ENCODE data around the gene KCND2.
"Not testable (repeated sequence)": the region's sequence is repeated elsewhere in the genome, so short reads cannot be mapped to it uniquely, and the experiment has no call there.

KCND2 gene

DNA sequence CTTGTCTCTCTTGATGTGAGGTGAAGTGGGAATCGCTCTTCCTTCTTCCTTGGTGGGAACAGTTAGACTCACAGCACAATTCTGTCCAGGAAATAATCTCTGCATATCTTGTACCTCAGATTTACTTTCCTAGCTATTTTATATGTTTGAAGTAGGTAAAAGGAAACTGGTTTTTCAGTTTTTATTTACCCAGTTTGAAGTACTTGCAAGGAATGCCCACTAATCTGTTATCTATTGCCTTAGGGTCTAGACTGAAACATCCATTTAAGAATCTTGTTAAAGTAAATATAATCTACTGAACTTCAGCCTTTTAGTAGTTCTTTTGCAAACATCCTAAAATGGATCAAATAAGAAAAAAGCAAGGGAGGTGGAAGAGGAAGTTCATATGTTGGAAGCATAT lies 229.8 kb downstream of the KCND2 start:
- no peak for DNase-seq

DNA sequence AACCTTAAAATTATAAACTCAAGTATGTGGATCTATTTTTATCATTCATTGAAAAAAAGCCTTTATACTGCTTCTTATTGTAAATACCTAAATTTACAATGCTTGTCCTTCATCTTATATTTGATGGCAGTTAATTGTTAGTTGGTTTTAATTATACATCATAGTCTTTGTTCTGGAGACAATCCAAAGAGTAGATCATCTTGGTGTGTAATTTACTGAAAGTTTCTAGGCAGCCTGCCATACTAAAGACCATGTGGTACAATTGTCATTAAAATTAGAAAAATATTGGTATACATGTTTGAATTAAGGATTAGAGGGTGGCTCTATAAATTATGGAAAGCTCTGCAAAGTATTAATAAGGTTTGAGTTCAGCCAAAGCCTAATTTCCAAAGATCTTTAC lies 231.4 kb downstream of the KCND2 start:
- no peak for DNase-seq

DNA sequence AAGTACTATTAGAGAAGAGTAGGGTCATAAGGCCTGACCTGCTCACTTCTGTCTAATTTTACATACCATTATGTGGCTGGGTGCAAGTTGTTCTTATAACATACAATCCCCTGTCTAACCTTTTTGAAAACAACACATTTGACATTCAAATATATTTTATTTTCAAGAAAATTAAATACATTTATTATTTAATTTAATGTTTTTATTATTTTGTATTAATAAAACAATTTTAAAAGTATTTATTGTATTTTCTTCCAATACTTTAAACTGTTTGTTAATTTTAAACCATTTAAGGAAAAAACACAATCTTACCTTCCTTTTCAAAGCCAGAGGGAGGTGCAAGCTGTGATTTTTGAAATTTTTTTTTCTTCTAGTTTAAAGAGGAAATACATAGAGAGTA lies 232.8 kb downstream of the KCND2 start:
- no peak for DNase-seq

DNA sequence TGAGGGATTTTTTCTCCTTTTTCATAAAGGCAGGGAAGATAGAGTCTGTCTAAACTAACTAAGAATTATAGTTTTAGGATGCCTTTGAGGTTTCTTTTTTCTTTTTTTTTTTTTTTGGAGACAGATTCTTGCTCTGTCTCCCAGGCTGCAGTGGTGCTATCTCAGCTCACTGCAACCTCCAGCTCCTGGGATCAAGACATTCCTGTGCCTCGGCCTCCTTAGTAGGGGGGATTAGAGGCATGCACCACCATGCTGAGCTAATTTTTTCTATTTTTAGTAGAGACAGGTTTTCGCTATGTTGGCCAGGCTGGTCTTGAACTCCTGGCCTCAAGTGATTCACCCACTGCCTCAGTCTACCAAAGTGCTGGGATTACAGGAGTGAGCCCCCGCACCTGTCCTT lies 239.7 kb downstream of the KCND2 start:
- no peak for DNase-seq

DNA sequence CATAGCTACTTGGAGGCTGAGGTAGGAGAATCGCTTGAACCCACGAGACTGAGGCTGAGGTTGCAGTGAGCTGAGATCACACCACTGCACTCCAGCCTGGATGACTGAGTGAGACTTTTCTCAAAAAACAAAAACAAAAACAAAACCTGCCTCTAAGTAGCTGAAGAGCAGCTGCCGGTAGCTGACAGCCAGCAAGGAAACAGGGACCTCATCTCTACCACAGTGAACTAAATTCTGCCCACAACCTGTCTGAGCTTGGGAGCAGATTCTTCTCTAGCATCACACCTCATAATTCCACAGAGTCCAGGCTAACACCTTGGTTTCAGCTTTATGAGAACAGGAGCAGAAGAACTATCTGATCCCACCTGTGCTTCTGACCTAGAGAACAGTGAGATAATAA lies 246.2 kb downstream of the KCND2 start:
- no peak for DNase-seq

DNA sequence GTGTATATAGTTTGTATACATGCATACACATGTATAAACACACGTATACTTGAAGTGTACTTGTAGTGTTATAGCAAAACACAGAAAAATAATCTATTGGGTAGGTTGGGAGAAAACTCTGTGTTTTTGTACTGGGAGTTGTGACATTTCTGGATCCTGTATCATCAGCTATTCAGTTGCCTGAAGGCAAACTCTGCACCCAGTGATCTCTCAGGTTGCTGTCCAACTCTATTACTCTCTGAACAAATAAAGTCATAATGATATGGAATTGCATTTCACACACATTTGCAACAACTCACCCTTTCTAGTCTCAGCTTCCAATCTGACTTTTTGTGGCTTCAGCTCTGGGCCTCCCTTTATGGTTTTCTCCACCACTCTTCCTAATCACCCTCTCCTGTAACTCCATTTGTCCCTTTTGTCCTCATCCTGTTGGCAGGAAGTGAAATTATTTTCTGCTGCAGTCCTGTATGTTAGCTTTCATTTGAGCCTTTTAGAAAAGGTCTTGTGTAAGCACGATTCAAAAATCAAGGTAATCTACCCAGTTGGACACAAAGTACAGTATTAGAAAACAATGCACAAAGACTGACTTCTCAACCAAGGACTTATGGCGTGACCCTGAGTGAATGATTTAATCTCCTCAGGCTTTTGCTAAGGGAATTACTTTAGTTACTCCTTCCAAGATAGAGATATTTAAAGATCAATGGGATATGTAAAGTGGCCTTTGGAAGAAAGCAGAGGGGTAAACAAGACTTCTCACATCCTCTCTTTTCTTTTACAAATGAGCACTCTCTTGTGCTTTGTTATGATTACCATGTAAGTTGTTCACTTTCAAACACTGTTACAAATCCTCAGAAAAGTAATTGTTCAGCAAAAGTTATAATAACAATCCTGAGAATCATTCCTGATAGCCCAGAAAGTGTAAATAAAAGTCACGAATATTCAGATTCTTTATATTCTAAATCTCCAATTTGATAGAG lies 249.1 kb downstream of the KCND2 start:
- no peak for DNase-seq

DNA sequence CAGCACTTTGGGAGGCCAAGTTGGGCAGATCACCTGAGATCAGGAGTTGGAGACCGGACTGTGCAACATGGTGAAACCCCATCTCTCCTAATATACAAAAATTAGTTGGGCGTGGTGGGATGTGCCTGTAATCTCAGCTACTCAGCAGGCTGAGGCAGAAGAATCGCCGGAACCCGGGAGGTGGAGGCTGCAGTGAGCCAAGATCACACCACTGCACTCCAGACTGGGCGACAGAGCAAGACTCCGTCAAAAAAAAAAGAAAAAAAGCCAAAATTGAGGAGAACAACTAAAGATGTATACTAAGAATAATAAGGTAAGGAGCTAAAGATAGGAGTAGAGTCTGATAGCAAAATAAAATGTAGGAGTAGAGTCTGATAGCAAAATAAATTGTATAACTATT lies 251.0 kb downstream of the KCND2 start:
- no peak for DNase-seq

DNA sequence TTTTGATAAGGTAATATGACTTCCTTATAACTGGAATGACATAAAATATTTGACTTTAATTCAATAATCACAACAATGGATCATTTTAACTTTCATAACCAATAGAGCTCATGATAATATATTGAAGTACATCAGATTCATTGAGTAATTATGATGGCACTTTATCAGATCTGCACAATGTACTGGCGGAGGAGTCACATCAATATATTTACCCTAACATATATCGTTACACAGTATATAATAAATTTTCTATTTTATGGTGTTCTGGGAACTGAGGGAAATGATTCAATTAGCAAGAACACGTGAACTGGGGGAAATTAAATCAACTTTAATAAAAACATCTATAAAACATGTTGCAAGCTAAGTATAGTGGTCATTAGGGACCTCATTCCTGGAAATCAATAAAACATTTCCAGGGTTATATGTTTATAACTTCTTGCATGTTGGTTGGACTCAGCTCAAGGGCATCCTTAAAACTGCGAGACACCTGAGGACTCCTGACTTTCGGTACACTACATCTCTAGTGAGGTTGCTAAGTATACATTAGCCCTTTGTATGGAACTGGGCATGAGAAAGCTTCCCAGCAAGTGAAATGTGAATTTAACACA lies 254.0 kb downstream of the KCND2 start:
- DNase-seq, result no peak

DNA sequence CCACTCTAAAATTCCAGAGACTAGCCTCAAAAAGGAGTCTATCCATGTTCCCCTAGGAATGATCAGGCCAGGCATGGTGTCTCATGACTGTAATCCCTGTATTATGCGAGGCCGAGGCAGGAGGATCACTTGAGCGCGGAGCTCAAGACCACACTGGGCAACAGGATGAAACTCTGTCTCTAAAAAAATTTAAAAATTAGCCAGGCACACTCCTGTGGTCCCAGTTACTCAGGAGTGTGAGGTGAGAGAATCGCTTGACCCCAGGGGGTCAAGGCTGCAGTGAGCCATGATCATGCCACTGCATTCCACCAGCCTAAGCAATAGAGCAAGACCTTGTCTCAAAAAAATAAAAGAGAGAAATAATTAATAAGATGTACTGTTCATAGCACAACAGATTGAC lies 256.8 kb downstream of the KCND2 start:
- no peak for DNase-seq

DNA sequence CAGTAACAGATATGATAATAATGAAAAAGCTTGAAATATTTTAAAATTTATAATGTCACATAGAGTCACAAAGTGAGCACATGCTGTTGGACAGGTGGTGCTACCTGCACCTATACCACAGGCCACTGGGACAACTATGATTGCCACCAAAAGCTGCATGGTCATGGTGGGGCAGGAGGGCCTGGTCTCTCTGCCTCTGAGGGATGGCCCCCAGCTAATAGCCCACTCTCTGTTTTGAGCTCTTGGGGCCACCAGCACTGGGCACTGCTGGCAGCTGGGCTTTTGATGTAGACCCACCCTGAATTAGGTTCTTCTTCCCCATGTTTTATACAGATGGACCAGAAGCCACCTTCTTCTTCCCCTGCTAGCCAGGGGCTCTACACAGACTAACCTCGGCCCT lies 265.4 kb downstream of the KCND2 start:
- no peak for DNase-seq

DNA sequence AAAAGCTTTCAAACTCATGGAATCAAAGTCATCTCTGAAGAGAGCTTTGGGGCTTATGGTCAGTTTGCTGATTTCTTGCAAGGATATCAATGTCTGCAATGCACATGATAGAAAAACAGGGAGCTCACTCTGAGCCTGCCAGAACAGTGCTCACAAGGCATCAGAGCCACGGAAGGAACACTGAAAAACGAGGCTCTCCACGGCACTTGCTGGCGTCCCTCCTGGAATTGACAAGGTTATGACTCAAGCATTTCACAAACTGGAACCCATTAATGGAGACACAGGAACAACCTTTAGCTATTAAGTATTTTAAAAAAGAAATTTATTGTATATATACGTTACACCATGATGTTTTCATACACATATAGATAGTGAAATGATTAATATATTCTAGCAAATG lies 266.3 kb downstream of the KCND2 start:
- no peak for DNase-seq

DNA sequence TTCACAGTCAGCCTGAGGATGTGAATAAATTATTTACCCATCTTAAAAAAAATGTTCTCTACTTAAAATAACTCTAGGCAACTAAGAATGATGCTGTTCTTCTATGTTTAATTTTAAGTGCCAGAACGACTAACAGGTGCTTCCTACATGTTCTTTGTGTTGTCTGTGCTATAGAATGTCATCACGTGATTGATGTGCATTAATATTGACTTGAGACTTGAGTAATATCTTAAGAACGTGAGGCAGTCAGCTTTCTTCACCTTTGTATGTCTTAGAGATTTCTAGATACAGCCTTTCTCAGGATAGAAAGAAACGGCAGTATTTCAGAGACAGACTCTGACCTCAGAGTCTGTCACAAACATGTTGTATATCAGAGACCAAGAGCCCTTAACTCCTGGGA lies 274.6 kb downstream of the KCND2 start:
- DNase-seq, result no peak

DNA sequence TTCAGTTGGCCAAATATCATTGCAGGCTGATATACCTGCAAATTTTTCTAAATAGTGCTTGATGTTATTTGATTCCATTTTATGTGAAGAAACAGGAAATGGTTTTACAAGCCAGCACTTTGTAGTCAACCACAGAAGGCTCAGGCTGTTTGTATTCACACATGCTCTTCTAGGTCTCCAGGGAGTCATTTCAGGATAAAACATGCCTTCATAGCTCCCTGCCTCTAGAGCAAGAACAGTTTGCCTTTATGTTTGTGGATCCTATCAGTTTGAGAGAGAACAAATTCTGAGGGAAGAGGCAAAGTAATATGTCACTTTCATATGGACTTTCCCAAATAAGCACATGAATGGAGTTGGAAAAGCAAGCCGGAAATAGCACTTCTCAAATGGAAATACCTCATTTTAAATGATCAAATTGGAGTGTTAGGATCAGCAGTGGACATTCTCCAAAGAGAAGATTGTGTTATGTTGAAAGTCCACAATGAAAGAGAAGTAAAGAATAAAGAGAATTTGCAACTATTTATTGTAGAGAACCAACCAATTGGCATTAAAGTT lies 277.6 kb downstream of the KCND2 start:
- no peak for DNase-seq

DNA sequence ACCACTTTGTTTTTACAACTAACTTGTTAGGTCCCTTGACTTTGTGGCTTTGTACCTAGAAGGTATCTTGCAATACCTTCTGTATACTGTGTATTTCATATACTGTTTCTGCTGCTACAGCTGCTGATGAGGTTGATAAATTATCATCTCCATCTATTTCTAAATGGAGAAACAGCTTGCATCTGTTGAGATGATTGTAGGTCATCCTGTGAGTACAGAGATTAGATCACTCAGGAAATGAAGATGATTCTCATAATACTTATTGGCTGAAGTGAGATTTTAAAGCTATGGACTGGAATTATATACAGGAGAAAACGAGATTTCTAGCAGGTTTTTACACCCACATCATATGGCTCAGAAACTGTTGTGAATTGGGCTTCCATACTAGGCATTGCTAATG lies 280.5 kb downstream of the KCND2 start:
- DNase-seq, result no peak

DNA sequence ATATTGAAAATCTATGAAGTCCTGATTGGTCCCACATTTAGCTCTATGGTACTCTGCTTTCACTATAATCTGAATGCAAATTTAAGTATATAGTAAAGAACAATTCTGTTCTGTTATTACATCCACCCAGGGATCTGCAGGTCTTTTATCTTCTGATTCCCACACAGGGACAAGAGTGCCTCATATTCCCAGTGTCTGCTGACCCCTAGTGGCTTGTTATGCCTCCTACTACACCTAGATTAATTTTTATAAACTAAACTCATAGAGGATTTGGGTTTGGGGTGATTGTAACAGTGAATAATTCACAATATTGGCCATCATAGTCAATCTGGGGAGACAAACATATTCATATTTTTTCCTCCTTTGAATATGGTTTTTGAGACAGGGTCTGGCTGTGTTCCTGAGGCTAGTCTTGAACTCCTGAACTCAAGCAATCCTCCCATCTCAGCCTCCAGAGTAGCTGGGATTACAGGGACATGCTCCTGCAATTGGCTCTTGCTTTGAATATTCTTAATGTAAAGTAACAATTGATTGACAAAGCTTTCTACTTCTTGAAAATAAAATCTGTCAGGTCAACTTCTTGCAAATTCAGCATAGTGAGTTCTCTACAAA lies 282.1 kb downstream of the KCND2 start:
- DNase-seq, result peak; percentile 49

DNA sequence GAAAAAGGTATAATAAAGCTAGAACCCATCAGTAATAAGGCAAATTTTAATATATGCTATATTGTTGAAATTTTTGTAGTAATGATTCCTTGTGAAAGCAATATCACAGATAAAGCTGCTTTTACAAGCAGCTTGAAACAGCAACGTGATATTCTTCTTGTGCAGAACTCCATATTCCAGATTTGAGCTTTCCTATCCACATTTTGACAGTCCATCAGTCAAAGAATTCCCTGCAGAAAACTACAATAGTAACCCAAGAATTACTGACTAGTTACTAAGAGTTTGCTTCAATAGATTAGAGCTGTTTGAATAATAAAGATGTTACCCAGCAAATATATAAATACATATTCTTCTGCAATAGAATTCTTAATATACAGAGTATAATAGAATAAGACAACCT lies 291.2 kb downstream of the KCND2 start:
- DNase-seq, result no peak

DNA sequence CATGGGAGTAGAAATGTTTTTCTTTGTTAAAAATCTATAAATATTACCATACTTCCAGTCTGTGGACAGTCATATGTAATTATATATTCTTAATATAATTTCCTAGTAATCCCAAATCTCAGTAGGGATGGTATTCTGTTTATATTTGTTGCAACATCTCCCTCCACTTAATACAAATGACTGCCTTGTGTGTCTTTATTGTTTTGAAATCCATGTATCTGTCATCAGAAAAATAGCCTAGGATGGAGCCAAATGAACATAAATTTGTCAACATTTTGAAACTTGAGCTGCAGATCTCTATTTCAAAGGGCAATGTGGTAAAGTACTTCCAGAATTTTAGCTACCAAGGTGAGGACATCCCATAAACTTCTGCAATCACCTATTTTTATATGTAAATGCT lies 294.2 kb downstream of the KCND2 start:
- DNase-seq, result no peak

DNA sequence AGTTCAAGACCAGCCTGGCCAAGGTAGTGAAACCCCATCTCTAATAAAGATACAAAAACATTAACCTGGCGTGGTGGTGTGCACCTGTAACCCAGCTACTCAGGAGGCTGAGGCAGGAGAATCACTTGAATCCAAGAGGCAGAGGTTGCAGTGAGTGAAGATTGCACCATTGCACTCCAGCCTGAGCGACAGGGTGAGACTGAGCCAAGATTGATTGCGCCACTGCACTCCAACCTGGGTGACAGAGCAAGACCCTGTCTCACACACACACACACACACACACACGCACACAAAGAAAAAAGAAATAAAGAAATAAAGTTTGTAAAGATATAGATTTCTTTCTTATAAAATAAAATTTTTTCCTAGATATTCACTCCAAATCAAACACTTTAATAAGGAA lies 305.7 kb downstream of the KCND2 start:
- not testable (repeated sequence) for DNase-seq

DNA sequence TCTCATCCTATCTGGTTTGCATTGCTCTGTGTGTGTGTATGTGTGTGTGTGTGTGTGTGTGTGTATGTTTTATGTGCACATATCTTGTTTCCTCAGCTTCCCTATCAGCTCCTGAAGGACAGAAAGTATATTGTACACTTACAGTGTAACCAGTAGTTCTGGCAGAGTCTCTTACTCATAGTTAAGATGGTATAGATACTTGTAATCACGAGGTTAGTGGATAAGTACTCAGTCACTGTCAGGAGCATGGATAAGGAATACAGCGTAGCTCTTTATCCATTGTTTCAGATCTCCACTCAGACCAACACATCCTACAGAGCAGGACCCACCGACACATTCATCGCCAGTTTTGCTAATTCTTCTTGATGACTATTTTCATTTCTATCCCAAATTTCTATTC lies 309.9 kb downstream of the KCND2 start:
- no peak for DNase-seq

DNA sequence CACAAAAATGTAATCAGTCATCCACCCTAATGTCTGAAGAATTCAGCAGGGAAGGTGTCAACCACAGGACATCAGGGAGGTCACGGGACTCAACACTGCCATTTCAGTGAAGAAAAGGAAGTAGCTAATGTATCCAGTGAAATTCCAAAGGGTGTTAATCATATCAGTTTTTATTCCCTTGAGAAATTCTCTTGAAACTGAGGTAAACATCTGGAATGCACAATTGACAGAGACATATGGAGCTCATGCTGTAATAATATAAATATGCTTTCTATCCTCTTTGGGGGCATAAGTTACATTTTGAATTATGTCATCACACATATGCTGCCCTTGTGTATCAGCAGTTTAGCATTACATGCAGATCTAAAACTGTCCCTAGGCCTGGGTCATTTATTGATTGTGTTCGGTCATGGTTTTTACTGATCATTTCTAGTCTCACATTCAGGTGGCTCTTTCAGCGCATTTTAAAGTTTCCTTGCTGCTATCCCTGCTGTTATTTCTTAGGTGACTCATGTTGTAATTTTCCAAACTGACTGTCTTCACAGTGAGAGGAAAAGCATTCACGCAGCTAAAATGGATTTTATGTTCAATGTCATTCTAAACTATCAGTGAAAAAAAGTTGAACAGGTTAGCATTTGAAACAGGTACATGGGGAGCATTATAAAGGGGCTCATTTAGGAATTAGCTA lies 311.1 kb downstream of the KCND2 start:
- DNase-seq, result no peak

DNA sequence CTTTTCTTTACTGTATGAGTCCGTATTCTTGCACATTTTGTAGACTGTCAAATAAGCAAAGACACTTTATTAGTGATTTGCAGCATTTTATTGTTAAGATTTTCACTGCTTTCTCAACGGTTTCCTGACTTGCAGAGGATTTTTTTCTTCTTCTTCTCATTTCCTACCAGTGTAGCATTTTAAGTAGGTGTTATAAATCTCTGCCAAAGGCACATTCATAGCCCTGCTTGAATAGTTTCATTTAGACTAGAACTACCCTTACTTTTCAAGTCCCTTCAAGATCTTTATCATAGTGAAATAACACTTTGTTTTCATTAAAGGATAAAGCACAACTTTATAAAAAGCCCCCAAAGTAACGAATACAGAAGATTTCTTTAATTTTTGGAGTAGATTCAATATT lies 313.6 kb downstream of the KCND2 start:
- DNase-seq, result no peak

DNA sequence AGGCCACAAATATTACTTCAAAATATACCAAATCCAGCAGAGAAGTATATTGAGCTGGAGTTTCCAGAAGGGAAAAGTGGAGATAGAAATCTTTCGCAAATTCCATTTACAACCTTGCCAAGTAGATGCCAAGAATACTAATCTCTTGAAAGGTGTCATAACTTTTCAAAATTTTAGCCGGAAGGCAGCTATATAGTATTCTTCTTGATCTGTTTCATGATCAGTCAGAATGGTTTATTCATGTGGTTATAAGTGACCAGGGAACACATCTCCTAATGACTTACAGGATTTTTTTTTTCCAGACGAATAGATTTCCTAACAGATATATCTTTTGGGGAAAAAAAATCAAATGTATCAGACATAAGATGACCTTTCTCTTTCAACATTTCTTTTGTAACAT lies 314.3 kb downstream of the KCND2 start:
- no peak for DNase-seq

DNA sequence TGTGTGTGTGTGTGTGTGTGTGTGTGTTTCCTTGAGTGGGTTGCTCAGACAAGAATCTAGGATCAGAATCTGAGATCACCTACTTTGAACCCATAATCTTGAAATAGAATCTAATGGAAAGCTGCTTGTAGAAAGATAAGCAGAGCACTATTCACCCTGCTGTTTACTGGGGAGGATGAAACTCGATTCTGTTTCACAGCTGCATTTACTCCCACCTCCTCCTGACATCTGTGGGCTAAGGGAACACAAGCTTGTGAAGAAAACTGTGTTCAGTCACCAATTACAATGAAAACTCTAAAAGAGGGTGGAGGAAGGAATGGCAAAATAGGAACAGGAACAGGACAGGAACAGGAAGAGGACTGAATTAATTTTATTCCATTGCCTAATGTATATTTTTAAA lies 315.4 kb downstream of the KCND2 start:
- no peak for DNase-seq

Data from hematopoietic multipotent progenitor cell treated with erythropoietin and hydrocortisone succinate and interleukin-3 and kit ligand, for 8 days (in vitro differentiated cells).